GM12878 (cell line): ENCODE results near the gene NUP93. TPM values are rescaled to one million over a fixed set of nuclear protein-coding genes. Genes with fewer than 3 reads are reported as not detected.

Experiments
- DPF2 ChIP-seq: fragments of 450-650 bp; IDR thresholded peaks from 2 replicates; pipeline ENCODE4 v1.6.1; 2017; ENCODE audit warnings: mild to moderate bottlenecking
- PKNOX1 ChIP-seq: fragments of 450-650 bp; IDR thresholded peaks from 2 replicates; pipeline ENCODE4 v1.6.1; 2016; ENCODE audit warnings: mild to moderate bottlenecking
- SP1 ChIP-seq: IDR thresholded peaks from one replicate; pipeline ENCODE4 v1.6.1; 2011; ENCODE audit warnings: low read depth, low read length
- ZBTB4 ChIP-seq: fragments of 450-650 bp; formaldehyde crosslinking; IDR thresholded peaks from 2 replicates; pipeline ENCODE4 v1.4.0; 2022; ENCODE audit warnings: mild to moderate bottlenecking, moderate library complexity
- polyA plus RNA-seq, 11 experiments: library from polyadenylated mRNA; depleted of rRNA in 4 of 11; unstranded in 6 of 11; stranded (reverse) in 5 of 11; fragments of >200 nt; fragmentation: Nextera tagmentation in 4 of 11; fragmentation: Illumina TruSeq in 1 of 11; extraction: Ambion mirVana in 4 of 11; extraction: Trizol in 1 of 11; gene quantifications; 1 replicate in 1 of 11; 2 replicates in 10 of 11; pipeline versions ENCODE4 v1.2.1 to v1.2.3, GENCODE V29; 2011 to 2016; ENCODE audit warnings: inconsistent platforms in 2 of 11, missing spikeins in 2 of 11, low read depth in 1 of 11
- total RNA-seq, 4 experiments: library from RNA; depleted of rRNA in 3 of 4; stranded (reverse); fragments of >200 nt in 3 of 4; fragmentation: Illumina TruSeq in 1 of 4; extraction: Trizol in 1 of 4; gene quantifications; 2 replicates each; pipeline versions ENCODE4 v1.2.1 to v1.2.3, GENCODE V29; 2013 to 2021
- TF ChIP-seq, protein P1 (sequence below): fragments of 450-650 bp; IDR thresholded peaks from 2 replicates; pipeline ENCODE4 v1.6.1; 2017; ENCODE audit warnings: mild to moderate bottlenecking, moderate library complexity

The NUP93 gene
- total and polyA plus RNA-seq, 10 of the 15 experiments (the other 5 are each of a cell fraction or from before 2014, with no cell fraction given): 82.2 to 175 (median 101) TPM

DNA sequence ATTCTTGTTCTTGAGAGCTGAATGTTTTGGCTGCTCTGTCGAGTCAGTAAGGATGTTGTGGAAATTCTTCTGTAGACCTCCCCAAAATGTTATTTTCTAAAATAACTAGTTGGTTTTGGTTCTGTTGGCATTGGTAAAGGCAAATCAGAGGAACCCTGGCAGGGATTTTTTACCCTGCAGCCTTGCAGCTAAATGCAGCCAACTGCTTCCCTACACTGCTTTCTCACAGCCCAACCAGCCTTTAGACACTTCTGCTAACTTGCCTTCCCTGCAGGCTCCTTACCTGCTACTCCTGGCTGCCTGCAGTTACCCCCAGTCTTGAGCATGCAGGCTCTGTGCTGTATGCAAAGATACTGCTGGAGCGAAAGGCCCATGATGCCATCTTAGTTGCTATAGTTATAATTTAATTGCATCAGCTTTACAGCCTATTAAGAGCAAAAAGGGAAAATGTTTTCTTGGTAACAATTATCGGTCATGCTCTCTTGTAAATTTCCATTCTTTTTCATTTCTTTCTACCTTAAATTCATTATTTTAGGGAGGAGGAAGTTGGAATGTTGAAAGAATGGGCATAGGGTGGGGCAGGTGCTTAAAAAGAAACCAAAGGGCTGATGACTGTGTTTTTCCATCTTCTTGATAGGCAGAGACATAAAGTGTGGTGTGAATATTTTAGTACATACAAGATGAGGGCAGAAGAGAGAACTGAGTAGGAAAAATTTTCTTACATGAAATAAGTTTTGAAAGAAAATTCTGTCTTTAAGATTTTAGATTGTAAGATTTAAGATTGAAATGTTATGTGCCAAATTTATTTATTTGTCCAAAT, 20.0 kb downstream of the NUP93 start (continued):
- TF ChIP-seq, protein P1, sequence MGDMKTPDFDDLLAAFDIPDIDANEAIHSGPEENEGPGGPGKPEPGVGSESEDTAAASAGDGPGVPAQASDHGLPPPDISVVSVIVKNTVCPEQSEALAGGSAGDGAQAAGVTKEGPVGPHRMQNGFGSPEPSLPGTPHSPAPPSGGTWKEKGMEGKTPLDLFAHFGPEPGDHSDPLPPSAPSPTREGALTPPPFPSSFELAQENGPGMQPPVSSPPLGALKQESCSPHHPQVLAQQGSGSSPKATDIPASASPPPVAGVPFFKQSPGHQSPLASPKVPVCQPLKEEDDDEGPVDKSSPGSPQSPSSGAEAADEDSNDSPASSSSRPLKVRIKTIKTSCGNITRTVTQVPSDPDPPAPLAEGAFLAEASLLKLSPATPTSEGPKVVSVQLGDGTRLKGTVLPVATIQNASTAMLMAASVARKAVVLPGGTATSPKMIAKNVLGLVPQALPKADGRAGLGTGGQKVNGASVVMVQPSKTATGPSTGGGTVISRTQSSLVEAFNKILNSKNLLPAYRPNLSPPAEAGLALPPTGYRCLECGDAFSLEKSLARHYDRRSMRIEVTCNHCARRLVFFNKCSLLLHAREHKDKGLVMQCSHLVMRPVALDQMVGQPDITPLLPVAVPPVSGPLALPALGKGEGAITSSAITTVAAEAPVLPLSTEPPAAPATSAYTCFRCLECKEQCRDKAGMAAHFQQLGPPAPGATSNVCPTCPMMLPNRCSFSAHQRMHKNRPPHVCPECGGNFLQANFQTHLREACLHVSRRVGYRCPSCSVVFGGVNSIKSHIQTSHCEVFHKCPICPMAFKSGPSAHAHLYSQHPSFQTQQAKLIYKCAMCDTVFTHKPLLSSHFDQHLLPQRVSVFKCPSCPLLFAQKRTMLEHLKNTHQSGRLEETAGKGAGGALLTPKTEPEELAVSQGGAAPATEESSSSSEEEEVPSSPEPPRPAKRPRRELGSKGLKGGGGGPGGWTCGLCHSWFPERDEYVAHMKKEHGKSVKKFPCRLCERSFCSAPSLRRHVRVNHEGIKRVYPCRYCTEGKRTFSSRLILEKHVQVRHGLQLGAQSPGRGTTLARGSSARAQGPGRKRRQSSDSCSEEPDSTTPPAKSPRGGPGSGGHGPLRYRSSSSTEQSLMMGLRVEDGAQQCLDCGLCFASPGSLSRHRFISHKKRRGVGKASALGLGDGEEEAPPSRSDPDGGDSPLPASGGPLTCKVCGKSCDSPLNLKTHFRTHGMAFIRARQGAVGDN: no peak
- TF ChIP-seq PKNOX1: no peak
- TF ChIP-seq ZBTB4 (CRISPR knock-in tag): no peak
- no peak for TF ChIP-seq SP1
- TF ChIP-seq DPF2: no peak
